Adipocyte (in vitro differentiated cells): ENCODE data around the gene HSD17B14.
A peak's percentile ranks its signal among the peaks of the same experiment; 100 is the strongest.

Experiments used
- DNase-seq: peaks from one replicate; pipeline ENCODE4 v3.0.0-alpha.2; 2015; ENCODE audit warnings: low read depth
- H3K27me3 ChIP-seq: replicated peaks from 2 replicates; pipeline ENCODE4 v1.7.0; 2013; ENCODE audit warnings: mild to moderate bottlenecking, low read length, moderate library complexity; ENCODE audit not compliant: control insufficient read depth, insufficient read depth
- H3K36me3 ChIP-seq: 2 replicates; pipeline ENCODE4 v1.7.0; 2013; ENCODE audit warnings: low read length, mild to moderate bottlenecking, moderate library complexity; ENCODE audit not compliant: control insufficient read depth, insufficient read depth, severe bottlenecking
- H3K4me1 ChIP-seq: 2 replicates; pipeline ENCODE4 v1.7.0; 2013; ENCODE audit warnings: mild to moderate bottlenecking, low read length, moderate library complexity; ENCODE audit not compliant: control insufficient read depth, insufficient read depth
- H3K4me3 ChIP-seq: 2 replicates; pipeline ENCODE4 v1.7.0; 2013; ENCODE audit warnings: mild to moderate bottlenecking, low read length, moderate library complexity
- H3K9ac ChIP-seq: 2 replicates; pipeline ENCODE4 v1.7.0; 2013; ENCODE audit warnings: mild to moderate bottlenecking, low read length, moderate library complexity
- H3K9me3 ChIP-seq: 2 replicates; pipeline ENCODE4 v1.7.0; 2013; ENCODE audit warnings: mild to moderate bottlenecking, low read length, moderate library complexity; ENCODE audit not compliant: control insufficient read depth

HSD17B14 gene

DNA sequence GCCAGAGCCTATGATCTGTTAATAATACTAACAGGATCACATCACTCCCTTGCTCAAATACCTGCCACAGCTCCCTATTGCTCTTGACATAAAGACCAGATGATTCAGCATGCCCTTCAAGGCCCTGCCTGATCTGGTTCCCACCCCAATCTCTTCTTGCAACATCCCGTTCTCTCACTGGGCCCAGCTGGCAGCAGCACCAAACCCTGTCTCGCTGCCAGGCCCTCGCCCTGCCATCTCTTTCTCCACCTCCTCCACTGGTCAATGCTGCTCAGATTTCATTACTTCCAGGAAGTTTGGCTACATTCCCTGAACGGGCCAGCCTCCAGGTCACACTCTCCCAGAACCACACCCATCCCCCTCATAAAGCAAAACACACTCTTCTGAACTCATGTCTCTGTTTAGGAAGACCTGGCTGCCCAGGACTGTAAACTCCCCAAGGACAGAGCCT, 16.9 kb downstream of the HSD17B14 start:
- peak overlapping the region; percentile 4 for H3K9ac ChIP-seq
- peak overlapping the region; percentile 28 for H3K4me3 ChIP-seq
- no peaks in the 10 kb centered on the region for H3K9me3 ChIP-seq
- H3K27me3 ChIP-seq = no peaks in the 10 kb centered on the region
- peak; percentile 96 for DNase-seq
- H3K4me1 ChIP-seq = peaks cover 15% of the 10 kb centered on the region
- H3K36me3 ChIP-seq = peaks cover 13% of the 10 kb centered on the region

DNA sequence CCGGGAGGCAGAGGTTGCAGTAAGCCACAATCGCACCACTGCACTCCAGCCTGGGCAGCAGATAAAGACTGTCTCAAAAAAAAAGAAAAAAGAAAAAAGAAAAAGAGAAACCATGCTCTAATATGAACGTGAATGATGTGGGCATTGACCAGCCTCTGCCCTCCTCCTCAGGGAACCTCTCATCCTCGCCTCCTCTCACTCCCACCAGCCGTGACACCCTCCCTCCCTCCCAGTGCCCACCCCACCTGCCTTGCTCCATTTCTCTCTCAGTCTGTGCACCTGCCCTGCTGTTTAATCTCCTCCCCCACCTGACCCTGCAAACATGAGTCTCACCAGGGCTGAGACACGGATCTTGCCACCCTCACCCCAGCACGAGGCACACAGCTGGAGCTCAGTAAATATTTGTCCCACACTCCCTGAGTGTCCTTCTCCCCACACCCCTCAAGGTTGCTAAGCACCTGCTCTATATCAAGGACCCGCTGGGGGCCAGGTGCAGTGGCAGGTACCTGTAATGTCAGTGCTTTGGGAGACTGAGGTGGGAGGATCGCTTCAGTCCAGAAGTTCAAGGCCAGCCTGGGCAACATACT, 18.0 kb downstream of the HSD17B14 start:
- peaks cover 15% of the 10 kb centered on the region for H3K4me1 ChIP-seq
- no peak overlapping the region for H3K4me3 ChIP-seq
- peaks cover 13% of the 10 kb centered on the region for H3K36me3 ChIP-seq
- no peak overlapping the region for H3K9ac ChIP-seq
- no peaks in the 10 kb centered on the region for H3K27me3 ChIP-seq
- H3K9me3 ChIP-seq = no peaks in the 10 kb centered on the region
- no peak for DNase-seq

DNA sequence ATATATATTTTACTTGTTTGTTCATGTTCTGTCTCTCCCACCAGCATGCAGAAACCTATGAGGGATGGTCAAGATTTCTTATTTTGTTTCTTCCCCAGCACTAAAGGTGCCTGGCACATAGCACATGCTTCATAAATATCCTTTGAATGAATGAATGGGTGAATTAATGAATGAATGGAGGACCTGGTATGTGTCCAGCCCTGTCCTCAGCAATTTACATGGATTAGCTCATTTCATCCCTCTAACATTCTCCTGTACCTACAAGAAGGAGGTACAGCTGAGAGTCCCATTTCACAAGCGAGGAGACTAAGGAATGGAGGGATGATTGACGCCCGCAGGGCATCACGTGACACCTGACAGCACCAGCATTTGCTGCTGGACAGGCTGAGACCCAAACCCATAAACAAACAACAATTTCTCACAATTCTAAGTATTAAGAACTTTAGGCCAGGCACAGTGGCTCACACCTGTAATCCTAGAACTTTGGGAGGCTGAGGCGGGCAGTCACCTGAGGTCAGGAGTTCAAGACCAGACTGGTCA, 18.6 kb downstream of the HSD17B14 start:
- H3K4me1 ChIP-seq = peaks cover 18% of the 10 kb centered on the region
- peaks cover 7% of the 10 kb centered on the region for H3K36me3 ChIP-seq
- no peak for DNase-seq
- H3K9me3 ChIP-seq = no peaks in the 10 kb centered on the region
- no peak overlapping the region for H3K4me3 ChIP-seq
- H3K9ac ChIP-seq = no peak overlapping the region
- H3K27me3 ChIP-seq = no peaks in the 10 kb centered on the region

DNA sequence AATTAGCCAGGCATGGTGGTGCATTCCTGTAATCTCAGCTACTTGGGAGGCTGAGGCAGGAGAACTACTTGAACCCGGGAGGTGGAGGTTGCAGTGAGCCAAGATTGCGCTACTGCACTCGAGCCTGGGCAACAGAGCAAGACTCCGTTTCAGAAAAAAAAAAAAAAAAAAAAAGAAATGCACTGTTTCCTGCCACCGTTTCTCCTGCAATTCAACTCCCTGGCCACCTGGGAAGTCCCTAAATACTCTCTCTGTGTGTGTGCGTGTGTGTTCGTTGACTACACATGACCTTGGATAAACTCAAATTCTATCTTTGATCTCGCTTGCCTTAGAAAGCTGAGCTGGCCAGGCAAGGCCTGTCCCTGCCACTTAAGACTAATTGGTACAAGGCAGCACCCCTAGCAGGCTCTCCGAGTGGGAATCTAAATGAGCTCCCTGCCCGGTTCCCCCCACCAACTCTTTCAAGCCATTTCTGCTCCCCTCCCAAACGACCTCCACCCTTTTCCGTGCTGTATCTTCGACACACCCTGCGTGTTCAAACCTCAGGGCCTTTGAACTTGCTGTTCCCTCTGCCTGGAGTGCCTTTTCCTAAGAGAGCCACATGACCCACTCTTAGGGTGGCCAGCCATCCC, 20.3 kb downstream of the HSD17B14 start:
- DNase-seq = no peak
- no peaks in the 10 kb centered on the region for H3K9me3 ChIP-seq
- H3K4me1 ChIP-seq = peaks cover 21% of the 10 kb centered on the region
- no peak overlapping the region for H3K9ac ChIP-seq
- H3K36me3 ChIP-seq = no peaks in the 10 kb centered on the region
- H3K4me3 ChIP-seq = no peak overlapping the region
- no peaks in the 10 kb centered on the region for H3K27me3 ChIP-seq

DNA sequence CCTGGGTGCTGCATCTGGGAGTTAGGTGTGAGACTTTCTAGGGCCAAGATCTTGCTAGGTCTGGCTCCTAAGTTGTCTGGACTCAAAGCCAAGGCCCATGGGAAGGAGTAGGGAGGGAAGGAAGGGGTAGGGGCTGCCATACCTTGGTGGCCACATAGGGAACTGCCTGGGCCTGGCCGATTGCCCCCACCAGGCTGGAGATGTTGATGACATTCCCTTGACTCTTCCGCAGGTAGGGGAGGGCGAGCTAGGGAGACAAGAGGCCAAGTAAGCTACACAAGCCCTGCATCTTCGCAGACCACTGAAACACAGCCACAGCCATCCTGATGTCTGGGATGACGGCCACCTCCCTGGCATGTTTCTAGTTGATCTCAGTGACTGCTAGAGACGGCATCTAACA, 21.4 kb downstream of the HSD17B14 start:
- Histone ChIP-seq H3K4me3 (no peak overlapping the region), H3K4me1 (peaks cover 22% of the 10 kb centered on the region), H3K9ac (no peak overlapping the region), H3K36me3 (no peaks in the 10 kb centered on the region), H3K27me3 (no peaks in the 10 kb centered on the region), H3K9me3 (no peaks in the 10 kb centered on the region)
- DNase-seq = no peak

DNA sequence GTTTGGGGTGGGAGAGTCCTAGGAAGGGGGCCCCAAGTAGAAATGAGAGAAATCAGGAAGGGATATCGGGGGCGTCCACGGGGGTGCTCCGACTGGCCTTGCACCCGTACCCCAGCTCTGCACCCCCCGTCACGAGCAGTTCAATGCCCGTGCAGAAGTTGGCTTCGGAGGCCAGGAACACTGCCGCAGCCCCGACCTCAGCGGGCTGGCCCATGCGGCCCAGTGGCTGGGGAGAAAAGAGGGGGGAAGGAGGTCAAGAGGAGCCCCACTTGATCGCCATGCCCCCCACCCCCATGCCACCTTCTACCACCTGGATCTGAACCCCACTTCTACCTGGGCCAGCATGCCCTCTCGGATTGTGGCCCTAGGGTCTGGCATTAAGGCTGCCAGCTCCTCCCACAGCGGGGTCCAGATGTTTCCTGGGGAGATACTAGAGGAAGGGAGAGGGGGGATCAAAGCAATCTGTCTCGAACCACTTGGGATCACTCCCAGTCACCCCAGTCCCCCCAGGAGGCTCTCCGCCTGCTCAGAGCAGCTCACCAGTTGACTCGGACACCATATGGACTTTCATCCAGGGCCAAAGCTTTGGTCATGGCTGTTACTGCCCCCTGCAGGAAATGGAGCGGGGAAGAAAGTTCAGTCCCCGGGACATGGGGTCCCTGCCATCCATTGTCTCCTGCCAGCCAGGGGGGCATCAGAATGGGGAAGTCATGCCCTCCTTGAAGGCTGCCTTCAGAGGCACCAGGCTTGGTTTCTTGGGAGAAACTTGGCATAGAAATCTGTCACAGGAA, 23.0 kb downstream of the HSD17B14 start:
- no peak overlapping the region for H3K9ac ChIP-seq
- DNase-seq = no peak
- no peaks in the 10 kb centered on the region for H3K36me3 ChIP-seq

DNA sequence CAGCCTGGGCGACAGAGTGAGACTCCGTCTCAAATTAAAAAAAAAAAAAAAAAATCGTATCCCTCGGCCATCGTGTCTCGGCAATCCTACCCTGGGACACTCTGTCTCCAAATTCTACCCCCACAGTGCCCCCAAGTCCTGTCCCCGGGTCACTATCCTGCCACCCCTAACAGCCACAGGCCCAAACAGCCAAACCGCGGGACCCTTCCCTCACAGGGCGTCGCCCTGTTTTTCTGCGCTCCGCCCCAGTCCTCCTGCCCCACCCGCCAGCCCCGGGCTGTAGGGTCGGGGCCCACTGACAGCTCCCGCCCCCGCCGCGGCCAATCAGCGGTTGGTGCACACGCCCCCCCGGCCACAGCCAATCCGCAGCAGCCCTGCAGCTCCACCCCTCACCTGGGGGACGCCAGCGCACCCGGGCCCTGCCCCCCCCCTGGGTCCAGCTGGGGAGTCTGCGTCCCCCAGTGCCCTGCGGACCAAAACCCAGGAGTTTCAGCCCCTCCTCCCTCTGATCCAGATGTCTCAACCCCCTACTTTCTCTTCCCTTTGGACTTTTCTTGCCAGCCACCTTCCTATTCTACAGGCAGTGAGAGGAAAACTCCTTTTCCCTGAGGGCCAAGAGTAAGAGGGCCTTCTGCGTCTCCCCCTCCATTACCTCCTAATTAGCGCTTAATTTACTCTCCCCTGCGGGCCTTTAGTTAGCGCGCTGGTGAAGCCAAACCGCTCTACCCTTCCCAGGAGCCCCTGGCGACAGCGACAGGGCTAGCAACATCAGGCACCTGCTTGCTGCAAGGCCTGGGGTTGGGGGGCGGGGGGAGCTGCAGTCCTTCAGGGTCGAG, 24.0 kb downstream of the HSD17B14 start:
- Histone ChIP-seq H3K36me3 (no peaks in the 10 kb centered on the region), H3K27me3 (no peaks in the 10 kb centered on the region), H3K4me1 (peaks cover 14% of the 10 kb centered on the region), H3K9ac (peak overlapping the region; percentile 87), H3K4me3 (peak overlapping the region; percentile 85), H3K9me3 (no peaks in the 10 kb centered on the region)
- peak; percentile 74 for DNase-seq

More for the DNA sequence above, 23.0 kb downstream of the HSD17B14 start:
- no peak overlapping the region for H3K4me3 ChIP-seq
- no peaks in the 10 kb centered on the region for H3K9me3 ChIP-seq
- H3K27me3 ChIP-seq = no peaks in the 10 kb centered on the region
- peaks cover 11% of the 10 kb centered on the region for H3K4me1 ChIP-seq

DNA sequence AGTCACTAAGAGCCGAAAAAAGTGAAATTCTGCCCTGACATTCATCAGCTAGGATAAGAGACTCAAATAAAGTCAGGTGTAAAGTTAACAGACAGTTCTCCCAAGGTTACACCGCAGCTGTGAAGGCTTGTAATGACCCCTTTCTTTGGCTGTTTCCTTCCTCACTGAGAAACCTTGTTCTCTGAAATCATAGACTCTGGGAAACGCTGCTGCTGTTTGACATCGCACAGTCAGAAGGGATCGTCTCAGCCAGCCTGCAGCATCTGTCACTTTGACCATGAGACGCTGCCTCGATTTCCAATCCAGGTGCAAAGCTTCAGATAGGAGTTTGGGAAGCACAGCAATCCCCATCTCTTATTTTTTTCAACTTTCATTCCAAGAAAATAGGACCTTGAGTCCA, 26.1 kb downstream of the HSD17B14 start:
- Histone ChIP-seq H3K4me3 (peak overlapping the region; percentile 85), H3K9ac (peak overlapping the region; percentile 87), H3K9me3 (no peaks in the 10 kb centered on the region), H3K36me3 (no peaks in the 10 kb centered on the region), H3K27me3 (no peaks in the 10 kb centered on the region), H3K4me1 (peaks cover 14% of the 10 kb centered on the region)
- DNase-seq = peak; percentile 30

DNA sequence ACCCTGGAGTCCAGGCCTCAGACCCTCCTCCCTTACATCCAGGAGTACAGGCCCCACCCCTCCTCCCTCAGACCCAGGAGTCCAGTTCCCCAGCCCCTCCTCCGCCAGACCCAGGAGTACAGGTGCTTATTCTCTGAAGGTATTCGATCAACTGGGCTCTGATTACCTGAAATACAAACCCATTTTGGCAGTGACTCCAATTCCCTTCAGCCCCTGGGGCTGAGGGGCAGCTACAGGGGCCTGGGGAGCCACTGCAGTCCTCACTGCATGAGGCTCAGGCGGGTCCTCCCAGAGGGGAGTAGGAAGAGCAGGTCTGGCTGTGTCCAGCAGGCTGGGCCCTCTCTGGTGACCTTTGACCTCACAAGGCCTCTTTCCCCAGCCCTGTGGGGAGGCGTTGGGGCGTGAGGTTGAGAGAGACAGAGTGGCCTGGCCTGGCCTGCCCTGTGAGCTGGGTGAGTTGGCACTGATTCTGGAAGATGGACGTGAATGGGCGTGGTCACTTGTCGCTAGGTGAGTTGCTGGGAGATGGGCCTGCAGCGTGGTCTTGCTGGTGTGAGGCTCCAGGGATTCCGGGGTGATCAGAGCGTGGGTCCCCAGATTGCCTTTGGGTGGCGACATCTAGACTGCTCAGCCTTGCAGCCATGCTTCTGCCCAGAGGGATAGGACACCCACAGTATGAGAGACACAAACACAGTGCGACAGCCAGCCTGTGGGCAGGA, 28.5 kb downstream of the HSD17B14 start:
- peaks cover 12% of the 10 kb centered on the region for H3K4me1 ChIP-seq
- no peak overlapping the region for H3K9ac ChIP-seq
- no peak overlapping the region for H3K4me3 ChIP-seq
- H3K27me3 ChIP-seq = no peaks in the 10 kb centered on the region
- no peaks in the 10 kb centered on the region for H3K36me3 ChIP-seq
- H3K9me3 ChIP-seq = no peaks in the 10 kb centered on the region
- DNase-seq = no peak

DNA sequence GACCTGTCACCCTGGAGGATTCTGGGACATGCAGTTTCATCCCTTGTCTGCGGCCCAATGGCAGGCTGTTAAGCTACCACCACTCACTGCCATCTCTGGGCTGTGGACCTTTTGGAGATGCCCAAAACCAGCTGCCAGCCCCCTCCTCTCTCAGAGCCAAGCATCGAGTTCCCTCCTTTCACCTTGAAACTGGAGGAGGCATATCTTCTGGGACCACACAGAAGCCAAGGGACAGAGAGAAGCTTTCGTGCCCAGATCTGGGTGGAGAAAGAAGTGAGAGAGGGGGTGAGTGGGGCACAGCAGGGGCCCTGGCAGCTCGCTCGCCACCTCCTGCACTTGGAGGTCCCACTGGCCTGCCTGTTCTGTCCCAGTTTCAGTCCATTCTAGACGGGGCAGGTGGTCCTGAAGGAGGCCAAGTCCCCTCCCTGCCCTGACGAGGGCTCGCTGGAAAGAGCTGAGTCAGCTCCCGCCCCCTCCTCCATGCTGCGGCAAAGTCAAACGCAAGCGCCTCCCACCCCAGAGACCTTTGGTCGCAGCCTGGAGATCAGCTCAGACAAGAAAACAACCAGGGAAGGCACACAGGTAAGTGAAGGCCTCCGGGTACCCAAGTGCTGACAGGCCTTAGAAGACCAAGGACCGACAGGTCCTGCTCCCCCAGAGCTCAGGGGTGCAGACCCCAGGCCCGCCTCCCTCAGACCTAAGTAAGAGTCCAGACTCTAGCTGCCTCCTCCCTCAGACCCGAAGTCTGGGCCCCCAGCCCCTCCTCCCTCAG, 29.3 kb downstream of the HSD17B14 start:
- no peaks in the 10 kb centered on the region for H3K9me3 ChIP-seq
- DNase-seq = no peak
- H3K4me1 ChIP-seq = peaks cover 8% of the 10 kb centered on the region
- no peaks in the 10 kb centered on the region for H3K36me3 ChIP-seq
- H3K4me3 ChIP-seq = no peak overlapping the region
- no peaks in the 10 kb centered on the region for H3K27me3 ChIP-seq
- H3K9ac ChIP-seq = no peak overlapping the region
